Activated effector memory CD4-positive, alpha-beta T cell treated with Interleukin-2 at 50 U/mL for 16 hours (primary cell): ENCODE results near the gene USP37.
"Not testable (repeated sequence)": the region's sequence is repeated elsewhere in the genome, so short reads cannot be mapped to it uniquely, and the experiment has no call there.

Source experiments
- DNase-seq: peaks from one replicate; pipeline ENCODE4 v3.0.0-alpha.2; 2020

USP37 gene

DNA sequence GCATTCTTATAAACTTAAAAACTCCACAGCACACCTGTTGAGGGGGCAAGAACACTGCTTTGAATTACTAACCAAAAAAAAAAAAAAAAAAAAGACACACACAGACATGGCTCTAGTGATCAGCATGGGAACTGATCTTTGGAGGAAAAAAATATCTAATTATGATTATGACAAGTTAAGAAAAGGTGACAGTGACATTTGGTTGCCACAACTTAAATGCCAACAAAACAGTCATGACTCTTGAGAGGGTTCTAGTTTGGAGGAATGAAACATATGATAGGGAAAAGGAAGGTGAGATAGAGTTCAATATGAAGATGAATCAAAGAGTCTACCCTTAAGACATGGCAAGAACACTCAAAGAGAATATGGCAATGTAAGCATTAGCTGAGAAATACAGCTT is 20.6 kb downstream of the USP37 start:
- no peak for DNase-seq

DNA sequence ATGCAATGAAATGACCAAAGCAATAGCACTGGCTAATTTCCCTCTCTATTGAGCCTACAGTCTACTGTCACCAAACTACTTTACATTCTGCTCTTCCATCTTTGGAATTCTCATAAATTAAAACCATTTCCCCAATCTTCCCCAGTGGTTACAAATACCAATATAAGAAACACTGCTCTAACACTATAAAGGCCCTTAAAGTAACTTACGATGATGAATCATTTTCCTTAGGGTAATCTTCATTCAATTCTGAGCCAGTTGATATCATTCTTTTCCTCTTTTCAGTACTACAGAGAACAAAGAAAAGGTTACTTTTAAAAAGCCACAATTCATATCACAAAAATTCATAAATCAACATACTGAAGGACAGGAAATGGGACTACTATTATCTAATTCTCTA is 22.1 kb downstream of the USP37 start:
- DNase-seq, result no peak

DNA sequence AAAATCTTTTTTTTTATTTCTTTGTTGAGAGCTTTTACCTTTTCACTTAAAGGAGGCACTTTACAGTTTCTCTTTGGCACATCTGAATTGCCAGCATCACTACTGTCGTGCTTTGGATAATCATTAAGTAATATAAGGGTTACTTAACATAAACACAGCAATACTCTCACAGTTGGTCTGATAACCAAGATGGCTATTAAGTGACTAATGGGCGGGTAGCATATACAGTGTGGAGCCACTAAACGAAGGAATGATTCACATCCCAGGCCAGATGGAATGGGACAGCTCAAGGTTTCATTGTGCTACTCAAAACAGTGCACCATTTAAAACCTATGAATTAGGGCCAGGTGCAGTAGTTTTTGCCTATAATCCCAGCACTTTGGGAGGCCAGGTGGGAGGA is 28.1 kb downstream of the USP37 start:
- no peak for DNase-seq

- no peak for DNase-seq
Measured at GRCh38 chr2:218536804-218537494, 31.2 kb downstream of the USP37 start.

DNA sequence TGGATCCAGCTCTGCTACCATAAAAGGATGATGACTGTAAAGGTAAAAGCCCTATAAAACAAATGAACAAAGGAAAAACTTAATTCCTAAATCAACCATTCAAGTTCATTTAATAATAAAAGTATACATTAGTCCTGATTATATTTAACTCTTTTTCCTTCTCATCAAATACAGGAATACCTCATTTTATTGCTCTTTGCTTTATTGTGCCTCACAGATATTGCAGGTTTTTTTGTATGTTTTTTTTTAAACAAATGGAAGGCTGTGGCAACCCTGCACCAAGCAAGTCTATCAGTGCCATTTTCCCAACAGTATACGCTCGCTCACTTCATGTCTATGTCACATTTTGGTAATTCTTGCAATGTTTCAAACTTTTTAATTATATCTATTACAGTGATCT is 38.2 kb downstream of the USP37 start:
- DNase-seq, result no peak

GRCh38 chr2:218528409-218528808 is 39.7 kb downstream of the USP37 start:
- DNase-seq, result not testable (repeated sequence)

DNA sequence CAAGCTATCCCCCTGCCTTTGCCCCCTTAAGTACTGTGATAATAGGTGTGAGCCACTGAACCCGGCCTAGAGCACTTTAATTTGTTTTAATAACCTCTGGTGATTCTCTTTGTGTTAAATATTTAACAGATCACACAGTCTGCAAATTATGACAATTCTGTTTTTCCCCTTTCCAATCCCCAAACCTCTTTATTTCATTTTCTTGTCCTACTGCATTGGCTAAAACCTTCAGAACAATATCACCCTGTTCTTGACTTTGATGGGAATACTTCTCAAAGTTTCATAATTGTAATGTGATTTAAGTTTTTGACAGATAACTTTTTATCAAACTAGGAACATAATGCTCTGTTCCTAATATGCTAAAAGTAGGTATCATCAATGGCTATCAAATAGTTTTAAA is 44.5 kb downstream of the USP37 start:
- DNase-seq, result no peak

- DNase-seq, result no peak
Measured at GRCh38 chr2:218518876-218519275, 49.3 kb downstream of the USP37 start.

DNA sequence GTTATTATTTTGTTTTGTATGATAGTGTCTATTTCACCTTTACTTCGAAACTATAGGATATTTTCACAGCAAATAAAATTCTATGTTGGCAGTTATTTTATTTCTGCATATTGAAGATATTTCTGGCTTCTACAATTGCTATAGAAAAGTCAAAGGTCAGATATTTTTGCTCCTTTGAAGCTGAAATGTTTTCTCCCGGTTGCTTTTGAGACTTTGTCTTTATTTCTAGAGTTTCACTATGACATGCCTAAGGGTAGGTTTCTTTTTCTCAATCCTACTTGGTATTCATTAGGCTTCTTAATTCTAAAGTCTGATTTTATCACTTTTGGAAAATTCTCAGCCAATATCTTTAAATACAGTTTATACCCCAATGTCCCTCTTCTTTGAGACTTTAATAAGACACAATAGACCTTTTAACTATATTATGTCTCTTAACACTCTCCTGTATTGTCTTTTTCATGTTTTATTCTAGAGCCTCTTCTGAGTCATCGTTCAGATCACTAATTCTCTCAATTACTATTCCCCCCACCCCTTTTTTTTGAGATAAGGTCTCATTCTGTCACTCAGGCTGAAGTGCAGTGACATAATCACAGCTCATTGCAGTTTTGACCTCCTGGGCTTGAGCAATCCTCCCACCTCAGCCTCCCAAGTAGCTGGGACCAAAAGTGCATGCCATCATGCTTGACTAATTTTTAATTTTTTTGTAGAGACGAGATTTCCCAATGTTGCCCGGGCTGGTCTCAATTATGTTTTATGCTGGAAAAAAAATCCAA is 50.5 kb downstream of the USP37 start:
- DNase-seq, result no peak

GRCh38 chr2:218516614-218517013 is 51.5 kb downstream of the USP37 start:
- no peak for DNase-seq

DNA sequence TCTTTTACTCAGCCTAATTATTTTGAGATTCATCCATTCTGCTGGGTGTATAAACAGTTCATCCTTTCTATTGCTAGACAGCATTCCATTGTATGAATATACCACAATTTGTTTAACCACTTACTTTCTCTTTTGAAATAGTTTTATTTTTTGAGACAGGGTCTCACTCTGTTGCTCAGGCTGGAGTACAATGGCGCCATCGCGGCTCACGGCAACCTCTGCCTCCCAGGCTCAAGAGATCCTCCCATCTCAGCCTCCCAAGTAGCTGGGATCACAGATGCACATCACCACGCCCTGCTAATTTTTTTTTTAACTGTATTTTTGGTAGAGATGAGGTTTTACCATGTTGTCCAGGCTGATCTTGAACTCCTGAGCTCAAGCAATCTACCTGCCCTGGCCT is 54.5 kb downstream of the USP37 start:
- DNase-seq, result no peak

DNA sequence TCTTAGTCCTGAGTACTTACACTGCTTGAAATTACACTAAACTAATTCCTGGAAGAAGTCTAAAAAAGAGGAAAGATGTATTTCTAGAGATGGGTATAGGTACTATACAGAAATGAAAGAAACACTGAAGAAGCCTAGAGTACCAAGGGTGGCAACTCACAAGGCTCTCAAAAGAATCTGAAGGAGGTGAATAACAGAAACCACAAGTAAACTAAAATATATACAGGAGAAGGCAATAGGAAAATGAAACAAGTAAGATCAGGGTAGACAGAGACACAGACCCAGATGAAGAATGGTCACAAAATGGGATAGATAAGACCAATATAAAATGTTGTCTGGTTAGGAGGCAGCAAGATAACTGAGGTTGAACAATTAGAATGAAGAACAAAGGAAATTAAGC is 59.9 kb downstream of the USP37 start:
- no peak for DNase-seq

DNA sequence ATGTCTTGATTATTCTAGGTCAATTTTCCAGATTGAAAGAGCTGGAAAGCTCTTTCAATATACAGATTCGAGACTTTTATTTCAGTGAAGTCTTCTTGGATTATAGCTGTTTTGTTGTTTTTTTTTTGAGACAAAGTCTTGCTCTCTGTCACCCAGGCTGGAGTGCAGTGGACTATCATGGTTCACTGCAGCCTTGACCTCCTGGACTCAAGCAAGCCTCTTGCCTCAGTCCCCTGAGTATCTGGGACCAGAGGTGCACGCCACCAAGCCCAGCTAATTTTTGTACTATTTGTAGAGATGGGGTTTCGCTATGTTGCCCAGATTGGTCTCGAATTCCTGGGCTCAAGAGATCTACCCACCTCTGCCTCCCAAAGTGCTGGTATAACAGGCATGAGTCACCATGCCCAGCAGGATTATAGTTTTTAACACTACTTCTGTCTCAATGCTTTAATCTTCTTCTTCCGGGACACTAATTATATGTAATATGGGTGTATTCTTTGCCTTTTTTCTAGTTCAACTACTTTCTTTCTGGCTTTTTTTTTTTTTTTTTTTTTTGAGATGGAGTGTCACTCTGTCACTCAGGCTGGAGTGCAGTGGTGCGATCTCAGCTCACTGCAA is 62.3 kb downstream of the USP37 start:
- no peak for DNase-seq

DNA sequence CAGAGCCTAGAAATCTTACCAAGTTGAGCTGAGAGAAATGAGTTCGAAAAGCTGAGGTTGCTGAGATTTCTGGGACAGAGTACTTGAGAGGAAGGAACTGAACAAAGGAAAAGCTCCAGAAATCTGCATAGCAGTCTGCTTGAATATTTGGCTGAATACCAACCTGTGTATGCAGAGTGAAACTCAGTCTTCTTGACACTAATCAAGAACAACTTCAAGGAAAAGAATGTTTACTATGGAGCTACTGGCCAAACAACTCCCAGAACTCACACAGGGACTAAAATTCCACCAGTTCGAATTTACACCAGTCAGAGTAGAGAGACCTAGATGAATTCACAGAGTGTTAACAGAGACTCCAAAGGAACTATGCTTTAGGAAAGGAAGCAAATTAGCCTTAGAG is 66.5 kb downstream of the USP37 start:
- no peak for DNase-seq

DNA sequence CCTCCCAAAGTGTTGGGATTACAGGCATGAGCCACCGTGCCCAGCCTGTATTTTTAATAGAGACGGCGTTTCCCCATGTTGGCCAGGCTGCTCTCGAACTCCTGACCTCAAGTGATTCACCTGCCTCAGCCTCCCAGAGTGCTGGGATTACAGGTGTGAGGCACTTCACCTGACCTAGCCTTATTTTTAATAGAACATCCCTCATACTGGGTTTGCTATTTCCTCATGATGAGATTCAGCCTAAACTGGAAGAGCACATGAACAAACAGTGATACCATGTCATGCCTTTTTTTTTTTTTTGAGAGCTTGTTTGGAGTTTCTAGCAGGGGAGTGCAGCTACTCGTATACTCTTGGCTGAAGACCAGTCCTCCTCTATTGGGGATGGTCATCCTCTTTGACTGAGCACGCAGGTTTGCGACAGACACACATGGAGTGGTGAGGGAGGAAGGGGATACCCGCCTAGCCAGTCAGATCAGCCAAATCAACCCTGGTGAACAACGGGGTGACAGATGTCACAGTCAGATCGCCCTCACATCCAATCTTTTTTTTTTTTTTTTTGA is 67.6 kb downstream of the USP37 start:
- DNase-seq, result no peak

- DNase-seq, result no peak
Measured at GRCh38 chr2:218485986-218486667, 82.0 kb downstream of the USP37 start.

DNA sequence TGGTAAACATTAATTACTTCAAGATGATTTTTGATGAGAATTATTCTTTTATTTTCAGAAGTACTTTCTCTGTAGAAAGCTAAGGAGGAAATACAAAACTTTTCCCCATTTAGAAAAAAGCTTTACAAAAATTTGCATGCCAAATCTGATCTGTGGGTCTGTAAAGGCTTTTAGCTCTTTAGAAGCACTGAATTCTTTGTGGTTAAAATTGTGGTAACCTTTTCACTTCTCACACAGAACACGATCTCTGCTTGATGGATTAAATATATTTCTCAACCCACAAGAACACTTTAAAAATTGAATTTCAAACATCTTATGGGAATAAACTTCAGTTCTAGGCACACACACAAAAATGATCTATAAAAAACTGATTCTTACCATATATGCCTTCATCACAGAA is 85.5 kb downstream of the USP37 start:
- no peak for DNase-seq

DNA sequence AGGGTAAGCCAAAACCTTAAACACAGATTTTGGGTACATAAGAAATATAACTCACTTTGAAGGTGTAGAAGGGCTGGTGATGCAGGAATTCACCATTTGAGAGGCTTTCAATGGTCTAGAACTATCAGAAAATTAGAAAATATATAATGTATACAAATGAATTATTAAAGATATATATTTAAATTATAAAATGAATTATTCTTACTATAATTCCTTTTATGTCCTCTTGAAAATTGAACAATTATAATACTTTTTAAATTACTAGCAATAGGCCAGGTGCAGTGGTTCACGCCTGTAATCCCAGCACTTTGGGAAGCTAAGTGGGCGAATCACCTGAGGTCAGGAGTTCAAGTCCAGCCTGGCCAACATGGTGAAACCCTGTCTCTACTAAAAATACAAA is 88.6 kb downstream of the USP37 start:
- no peak for DNase-seq

- no peak for DNase-seq
Measured at GRCh38 chr2:218478544-218478943, 89.6 kb downstream of the USP37 start.

DNA sequence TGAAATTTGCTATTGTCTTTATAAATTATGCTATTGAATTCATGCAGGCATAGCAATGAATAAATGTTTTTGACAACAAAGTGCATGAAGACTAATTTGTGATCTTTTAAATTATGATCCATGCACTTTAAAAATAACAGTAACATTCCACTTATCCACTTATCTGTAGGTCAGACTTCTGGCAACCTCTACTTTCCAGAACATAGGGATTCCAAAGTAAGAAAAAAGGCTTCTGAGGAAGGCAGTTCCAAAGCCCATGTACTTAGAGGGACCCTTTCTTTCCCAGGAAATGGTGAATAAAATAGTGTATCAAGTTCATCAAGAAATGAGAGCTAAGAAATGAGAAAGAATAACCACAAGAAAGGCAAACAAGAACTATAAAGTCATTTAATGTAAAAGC is 90.9 kb downstream of the USP37 start:
- no peak for DNase-seq

DNA sequence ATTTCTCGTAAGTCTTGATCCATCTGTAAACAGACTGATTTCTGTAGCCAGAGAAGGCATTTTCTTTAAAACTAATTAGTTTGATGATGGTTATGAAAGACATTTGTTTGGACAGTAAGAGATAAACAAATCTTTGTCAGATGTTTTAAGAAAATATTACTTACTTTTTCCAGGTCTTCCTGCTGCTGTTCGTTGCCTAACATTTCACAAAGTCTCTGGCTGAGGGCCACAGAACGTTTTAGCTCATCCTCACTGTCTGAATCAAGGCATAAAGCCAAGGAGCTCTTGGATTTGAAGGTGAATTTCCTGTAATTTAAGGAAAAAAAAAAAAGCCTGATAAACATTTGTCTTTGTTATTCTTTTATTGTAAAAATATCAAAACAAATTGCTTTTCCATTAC is 91.5 kb downstream of the USP37 start:
- DNase-seq, result no peak

DNA sequence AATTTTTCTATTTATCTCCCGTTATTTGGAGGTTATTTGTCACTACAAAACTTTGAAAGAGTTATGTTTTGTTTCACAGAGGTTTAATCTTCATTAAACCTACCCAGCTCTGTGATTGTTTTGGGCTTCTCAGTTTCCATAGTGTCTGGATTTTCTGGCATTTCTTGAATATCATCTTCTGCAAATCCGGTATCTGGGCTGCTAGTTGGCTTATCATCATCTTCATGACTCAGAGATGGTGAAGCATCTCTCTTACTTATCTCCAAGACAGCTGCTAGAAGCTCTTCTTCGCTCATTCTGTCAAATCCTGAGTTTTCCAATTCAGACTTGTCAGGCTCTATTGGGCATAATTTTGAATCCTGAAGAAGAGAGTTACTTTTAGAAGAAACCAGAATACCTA is 93.6 kb downstream of the USP37 start:
- no peak for DNase-seq

DNA sequence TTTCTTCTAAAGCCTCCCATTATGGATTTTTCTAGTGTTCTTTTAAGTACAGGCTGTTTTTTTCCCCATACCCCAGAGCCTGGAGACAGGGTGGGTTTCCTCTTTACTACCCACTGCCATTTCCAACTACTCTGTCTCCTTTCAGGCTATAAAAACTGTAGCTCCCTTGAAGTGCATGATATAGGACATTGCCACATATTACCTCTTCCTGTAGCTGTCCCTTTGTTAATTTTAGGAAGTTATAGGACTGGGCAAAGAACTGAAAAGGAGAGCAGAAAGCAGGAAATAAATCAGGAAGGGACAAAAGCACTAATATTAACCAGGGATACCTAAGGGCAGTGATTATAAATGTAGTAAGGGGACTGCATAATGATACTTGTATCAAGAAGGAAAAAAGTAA is 95.2 kb downstream of the USP37 start:
- DNase-seq, result no peak
